Measurements from ENCODE around the gene MEIG1. TPM values are rescaled to one million over a fixed set of nuclear protein-coding genes. Genes with fewer than 3 reads are reported as not detected.
A peak's percentile ranks its signal among the peaks of the same experiment; 100 is the strongest.
"Not testable (repeated sequence)": the region's sequence is repeated elsewhere in the genome, so short reads cannot be mapped to it uniquely, and the experiment has no call there.

MEIG1 gene
- total RNA-seq, 1 experiment from 2014 or later = not detected

GRCh38 chr10:14991035-14991749 is 32.0 kb downstream of the MEIG1 start:
- Mint-ChIP-seq H3K27ac (ENCODE audit: unreplicated experiment) (peak overlapping the region; percentile 71), H3K9me3 (ENCODE audit: unreplicated experiment) (peaks cover 13% of the 10 kb centered on the region), H3K4me3 (ENCODE audit: unreplicated experiment) (peak overlapping the region; percentile 54), H3K4me1 (ENCODE audit: low read depth, unreplicated experiment) (peaks cover 34% of the 10 kb centered on the region)
- H3K27me3 Mint-ChIP-seq (ENCODE audit: insufficient read depth, unreplicated experiment); H3K4me3 ChIP-seq (ENCODE audit: low read depth, low read length); POLR2A ChIA-PET; BruUV-seq (replicated peaks); H3K36me3 Mint-ChIP-seq (ENCODE audit: insufficient read depth, unreplicated experiment); H3K27me3 ChIP-seq (replicated peaks; ENCODE audit: control insufficient read depth, insufficient read depth, low read length); H3K9me3 ChIP-seq; H3K36me3 ChIP-seq (ENCODE audit: control insufficient read depth, insufficient read depth, low read length): not testable (repeated sequence)
- DNase-seq = peak; percentile 63 to 66
- CTCF ChIA-PET = interaction anchor here (0.6 to 1.2 kb wide), 3 partner anchors 22 to 115 kb away, joined by 3 read pairs; no protein-coding TSS in a partner anchor
- peaks cover 27% of the 10 kb centered on the region for H3K4me1 ChIP-seq
- TF ChIP-seq, protein P1, sequence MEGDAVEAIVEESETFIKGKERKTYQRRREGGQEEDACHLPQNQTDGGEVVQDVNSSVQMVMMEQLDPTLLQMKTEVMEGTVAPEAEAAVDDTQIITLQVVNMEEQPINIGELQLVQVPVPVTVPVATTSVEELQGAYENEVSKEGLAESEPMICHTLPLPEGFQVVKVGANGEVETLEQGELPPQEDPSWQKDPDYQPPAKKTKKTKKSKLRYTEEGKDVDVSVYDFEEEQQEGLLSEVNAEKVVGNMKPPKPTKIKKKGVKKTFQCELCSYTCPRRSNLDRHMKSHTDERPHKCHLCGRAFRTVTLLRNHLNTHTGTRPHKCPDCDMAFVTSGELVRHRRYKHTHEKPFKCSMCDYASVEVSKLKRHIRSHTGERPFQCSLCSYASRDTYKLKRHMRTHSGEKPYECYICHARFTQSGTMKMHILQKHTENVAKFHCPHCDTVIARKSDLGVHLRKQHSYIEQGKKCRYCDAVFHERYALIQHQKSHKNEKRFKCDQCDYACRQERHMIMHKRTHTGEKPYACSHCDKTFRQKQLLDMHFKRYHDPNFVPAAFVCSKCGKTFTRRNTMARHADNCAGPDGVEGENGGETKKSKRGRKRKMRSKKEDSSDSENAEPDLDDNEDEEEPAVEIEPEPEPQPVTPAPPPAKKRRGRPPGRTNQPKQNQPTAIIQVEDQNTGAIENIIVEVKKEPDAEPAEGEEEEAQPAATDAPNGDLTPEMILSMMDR (IDR thresholded peaks at IDR 0.05; ENCODE audit: insufficient read depth in 1 of 2, low read depth in 1 of 2, low read length in 1 of 2, severe bottlenecking in 1 of 2, unreplicated experiment in 1 of 2) = peak; percentile 27 to 36
- intact Hi-C loops (cut with micrococcal nuclease; ENCODE audit: unreplicated experiment) = loop anchor here (1.0 kb wide), 2 partner anchors 115 to 177 kb away; partner anchors contain the start of gene NMT2

DNA sequence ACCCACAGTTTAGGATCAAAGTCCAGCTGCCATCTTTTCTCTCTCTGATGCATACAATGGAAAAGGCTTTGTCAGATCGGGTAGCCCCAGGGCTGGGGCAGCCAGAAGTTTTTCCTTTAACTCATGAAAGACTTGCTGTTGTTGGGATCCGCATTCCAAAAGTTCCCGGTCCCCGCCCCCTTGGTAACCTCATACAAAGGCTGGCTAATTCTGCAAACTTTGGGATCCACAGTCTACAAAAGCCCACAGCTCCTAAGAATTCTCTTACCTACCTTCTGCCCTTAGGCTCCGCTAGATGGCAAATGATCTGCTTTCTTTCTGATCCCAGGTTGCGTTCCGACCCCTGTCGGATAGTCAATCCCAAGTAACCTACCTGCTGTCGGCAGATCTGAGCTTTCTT is 33.1 kb downstream of the MEIG1 start:
- intact Hi-C loops (cut with micrococcal nuclease; ENCODE audit: unreplicated experiment); CTCF ChIA-PET; H3K27me3 ChIP-seq (replicated peaks; ENCODE audit: control insufficient read depth, insufficient read depth, low read length); H3K9me3 ChIP-seq; H3K27me3 Mint-ChIP-seq (ENCODE audit: insufficient read depth, unreplicated experiment); H3K4me3 Mint-ChIP-seq (ENCODE audit: unreplicated experiment); H3K36me3 ChIP-seq (ENCODE audit: control insufficient read depth, insufficient read depth, low read length); H3K36me3 Mint-ChIP-seq (ENCODE audit: insufficient read depth, unreplicated experiment); H3K4me3 ChIP-seq (ENCODE audit: low read depth, low read length); BruUV-seq (replicated peaks): not testable (repeated sequence)
- Mint-ChIP-seq H3K27ac (ENCODE audit: unreplicated experiment) (peak overlapping the region; percentile 71), H3K4me1 (ENCODE audit: low read depth, unreplicated experiment) (peaks cover 34% of the 10 kb centered on the region), H3K9me3 (ENCODE audit: unreplicated experiment) (peaks cover 13% of the 10 kb centered on the region)
- H3K4me1 ChIP-seq = peaks cover 27% of the 10 kb centered on the region
- POLR2A ChIA-PET = interaction anchor here (0.5 kb wide), 1 partner anchor 35 kb away, joined by 3 read pairs; no protein-coding TSS in a partner anchor
- DNase-seq = peak; percentile 33 to 54

DNA sequence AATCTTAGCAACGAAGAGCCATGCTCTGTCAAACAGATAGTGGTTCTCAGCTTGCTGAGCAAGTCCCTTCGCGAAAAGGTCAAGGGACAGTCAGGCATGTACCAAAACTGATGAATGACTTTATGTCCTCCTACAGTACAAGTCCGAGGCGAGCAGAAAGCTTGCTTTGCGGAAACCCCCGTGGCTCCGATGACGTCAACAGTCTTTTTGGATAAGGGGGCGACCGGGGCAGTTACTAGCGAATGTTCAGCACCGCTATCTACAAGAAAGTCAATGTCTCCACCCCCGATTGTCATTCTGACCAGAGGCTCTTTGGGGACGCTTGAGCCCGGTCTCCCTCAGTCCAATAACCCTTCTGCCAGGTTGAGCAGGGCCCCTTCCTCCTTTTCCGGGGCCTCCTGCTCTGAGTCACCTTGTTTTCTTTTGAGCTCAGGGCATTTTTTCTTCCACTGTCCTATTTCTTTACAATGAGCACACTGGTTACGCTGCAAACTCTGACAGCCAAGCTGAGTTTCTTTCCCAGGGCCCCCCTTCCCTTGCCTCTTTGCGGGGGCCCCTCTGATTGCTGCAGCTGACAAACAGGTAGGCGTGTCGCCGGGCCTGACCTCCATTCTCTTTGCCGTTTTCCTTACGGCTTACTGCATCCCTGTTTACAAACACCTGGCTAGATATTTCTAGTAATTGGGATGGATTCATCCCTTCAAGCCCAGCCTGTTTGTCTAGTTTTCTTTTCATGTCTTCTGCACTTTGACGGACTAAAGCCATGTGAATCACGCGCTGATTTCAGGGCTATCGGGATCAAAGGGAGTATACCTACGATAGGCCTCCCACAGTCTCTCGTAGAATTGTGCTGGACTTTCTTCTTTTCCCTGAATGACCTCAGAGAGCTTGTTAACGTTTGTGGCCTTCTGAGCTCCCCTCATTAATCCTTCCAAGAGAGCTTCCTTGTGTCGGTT is 34.6 kb downstream of the MEIG1 start:
- H3K36me3 Mint-ChIP-seq (ENCODE audit: insufficient read depth, unreplicated experiment); H3K27me3 ChIP-seq (replicated peaks; ENCODE audit: control insufficient read depth, insufficient read depth, low read length); intact Hi-C loops (cut with micrococcal nuclease; ENCODE audit: unreplicated experiment); CTCF ChIA-PET; H3K36me3 ChIP-seq (ENCODE audit: control insufficient read depth, insufficient read depth, low read length); DNase-seq; POLR2A ChIA-PET; H3K4me3 ChIP-seq (ENCODE audit: low read depth, low read length); H3K27me3 Mint-ChIP-seq (ENCODE audit: insufficient read depth, unreplicated experiment); H3K9me3 ChIP-seq; BruUV-seq (replicated peaks): not testable (repeated sequence)
- H3K4me3 Mint-ChIP-seq (ENCODE audit: unreplicated experiment) = peak overlapping the region; percentile 24
- H3K9me3 Mint-ChIP-seq (ENCODE audit: unreplicated experiment) = peaks cover 13% of the 10 kb centered on the region
- peak overlapping the region; percentile 58 for H3K27ac Mint-ChIP-seq (ENCODE audit: unreplicated experiment)
- peaks cover 27% of the 10 kb centered on the region for H3K4me1 ChIP-seq
- H3K4me1 Mint-ChIP-seq (ENCODE audit: low read depth, unreplicated experiment) = peaks cover 34% of the 10 kb centered on the region
